Embryonic facial prominence (tissue), 1 donor: ENCODE measurements around the gene KAZN.

Experiments used
- DNase-seq: peaks from one replicate; pipeline ENCODE4 v3.0.0-alpha.2; 2016; ENCODE audit errors: extremely low spot score

Gene KAZN

DNA sequence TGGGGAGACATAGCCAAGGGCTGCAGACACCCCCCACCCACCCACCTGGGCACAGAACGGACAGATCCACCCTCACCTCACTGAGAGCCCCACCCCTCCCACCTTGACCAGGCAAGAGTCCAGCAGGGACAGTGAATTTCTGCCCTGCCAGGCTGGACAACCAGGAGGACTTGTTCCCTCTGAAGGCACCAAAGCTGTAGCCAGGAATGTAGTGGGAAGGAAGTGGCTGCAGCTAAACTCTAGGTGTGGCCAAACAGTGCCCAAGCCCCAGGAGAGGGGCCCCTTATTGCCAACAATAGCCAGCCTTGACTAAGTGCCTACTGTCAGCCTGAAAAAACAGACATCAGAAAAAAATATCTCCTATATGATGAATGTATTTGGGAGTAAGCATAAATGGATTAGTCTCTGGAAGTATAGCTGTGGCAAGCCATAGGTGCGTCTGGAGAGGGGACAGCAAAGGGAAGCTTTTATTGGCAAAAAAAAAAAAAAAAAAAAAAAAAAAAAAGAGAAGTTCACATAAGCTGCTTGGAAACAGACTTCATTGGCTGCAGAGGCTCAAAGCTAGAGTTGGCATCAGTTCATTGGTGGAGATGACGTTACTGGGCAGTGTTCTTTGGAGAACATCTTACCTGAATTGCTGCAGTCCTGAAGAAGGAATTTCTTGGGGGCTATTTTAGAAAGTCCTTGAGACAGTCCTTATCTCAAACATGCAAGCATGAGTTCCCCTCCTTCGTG lies 490.9 kb downstream of the KAZN start:
- DNase-seq, result no peak

DNA sequence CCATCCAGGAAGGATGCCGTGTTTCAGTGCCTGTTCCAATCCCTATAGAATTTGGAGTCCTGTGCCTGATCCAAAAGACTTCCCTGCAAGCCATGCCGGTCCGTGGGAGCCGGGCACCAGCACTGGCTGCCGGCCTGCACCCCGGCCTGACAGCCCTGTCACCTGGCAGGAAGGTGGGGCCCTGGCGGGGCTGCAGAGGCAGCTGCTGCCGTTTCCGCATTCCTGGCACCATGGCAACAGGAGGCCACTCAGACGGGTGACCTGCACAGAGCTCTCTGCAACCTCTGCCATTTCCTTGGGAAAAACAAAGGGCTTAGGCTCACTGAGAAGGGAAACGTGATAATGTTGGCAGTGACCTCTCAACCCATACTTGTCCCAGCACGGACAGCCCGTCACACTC lies 491.9 kb downstream of the KAZN start:
- DNase-seq, result no peak

DNA sequence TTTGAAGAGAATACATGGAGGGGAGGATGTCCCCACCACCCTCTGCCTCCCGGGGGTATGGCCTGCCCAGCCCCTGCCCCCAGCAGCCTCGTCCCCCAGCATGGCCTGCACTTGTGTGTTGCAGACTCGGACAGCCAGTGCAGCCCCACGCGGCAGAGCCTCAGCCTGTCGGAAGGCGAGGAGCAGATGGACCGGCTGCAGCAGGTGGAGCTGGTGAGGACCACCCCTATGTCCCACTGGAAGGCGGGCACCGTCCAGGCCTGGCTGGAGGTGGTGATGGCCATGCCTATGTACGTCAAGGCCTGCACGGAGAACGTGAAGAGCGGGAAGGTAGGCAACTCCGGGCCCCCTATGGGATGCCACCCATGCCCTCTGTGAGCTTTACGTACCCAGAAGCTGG lies 495.6 kb downstream of the KAZN start:
- DNase-seq, result no peak

DNA sequence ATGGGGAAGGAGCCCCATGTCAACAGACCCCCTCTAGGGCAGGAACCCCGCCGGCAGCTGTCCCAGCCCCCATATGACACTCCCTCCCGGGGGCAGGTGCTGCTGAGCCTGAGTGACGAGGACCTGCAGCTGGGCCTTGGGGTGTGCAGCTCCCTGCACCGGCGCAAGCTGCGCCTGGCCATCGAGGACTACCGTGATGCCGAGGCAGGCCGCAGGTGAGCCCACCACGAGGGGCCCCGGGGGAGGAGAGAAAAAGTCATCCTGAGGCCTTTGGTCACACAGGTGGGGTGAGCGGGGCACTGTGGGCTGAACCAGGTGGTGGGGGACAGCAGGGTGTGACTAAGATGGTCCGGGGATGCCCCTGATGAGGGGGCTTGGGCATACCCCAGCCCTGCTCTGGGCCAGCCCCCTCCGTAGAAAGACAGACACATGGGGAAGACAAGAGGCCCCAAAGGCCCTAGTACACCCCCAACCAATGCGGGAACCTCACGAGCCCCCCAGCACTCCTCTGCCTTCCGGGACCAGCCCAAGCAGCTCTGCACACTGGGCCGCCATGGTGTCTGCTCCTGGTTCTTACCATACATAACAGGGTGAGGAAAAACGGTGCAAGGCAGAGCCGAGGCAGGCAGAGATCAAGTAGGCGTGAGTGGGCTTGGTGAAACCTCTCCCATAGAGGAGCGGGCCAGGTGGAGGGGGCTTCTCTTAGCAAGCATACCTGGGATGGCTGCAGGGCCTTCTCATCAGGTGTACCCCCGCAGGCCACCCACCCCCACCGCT lies 496.4 kb downstream of the KAZN start:
- DNase-seq, result no peak

DNA sequence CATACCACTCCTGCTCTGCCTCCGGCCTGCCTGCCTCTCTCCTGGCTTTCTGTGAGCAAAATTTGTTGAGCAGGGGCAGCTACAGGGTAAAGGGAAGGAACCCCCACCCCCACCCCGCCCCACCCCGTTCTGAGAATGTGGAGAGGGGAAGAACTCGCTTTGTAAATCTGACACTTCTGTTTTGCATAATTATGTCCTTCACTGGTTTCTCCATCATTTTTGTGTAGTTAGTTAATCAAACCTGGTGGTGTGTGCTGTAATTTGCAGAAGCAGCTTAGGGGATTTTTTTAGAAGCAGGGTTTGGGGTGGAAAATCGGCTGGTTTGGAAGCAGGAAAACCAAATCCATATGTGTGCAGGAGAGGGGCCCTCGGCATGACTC lies 497.0 kb downstream of the KAZN start:
- no peak for DNase-seq

DNA sequence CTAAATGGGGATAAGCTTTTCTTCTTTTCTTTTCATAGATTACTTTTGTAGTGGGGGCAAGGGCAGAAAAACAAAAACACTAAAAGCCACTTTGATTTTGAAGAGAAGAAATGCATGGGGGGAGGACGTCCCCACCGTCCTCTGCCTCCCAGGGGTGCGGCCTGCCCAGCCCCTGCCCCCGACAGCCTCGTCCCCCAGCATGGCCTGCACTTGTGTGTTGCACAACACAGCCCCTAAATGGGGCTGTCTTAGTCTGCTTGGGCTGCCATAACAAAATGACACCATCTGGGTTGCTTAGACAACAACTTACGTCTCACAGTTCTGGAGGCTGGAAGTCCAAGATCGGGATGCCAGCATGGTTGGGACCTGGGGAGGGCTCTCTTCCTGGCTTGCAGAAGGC lies 497.8 kb downstream of the KAZN start:
- no peak for DNase-seq

DNA sequence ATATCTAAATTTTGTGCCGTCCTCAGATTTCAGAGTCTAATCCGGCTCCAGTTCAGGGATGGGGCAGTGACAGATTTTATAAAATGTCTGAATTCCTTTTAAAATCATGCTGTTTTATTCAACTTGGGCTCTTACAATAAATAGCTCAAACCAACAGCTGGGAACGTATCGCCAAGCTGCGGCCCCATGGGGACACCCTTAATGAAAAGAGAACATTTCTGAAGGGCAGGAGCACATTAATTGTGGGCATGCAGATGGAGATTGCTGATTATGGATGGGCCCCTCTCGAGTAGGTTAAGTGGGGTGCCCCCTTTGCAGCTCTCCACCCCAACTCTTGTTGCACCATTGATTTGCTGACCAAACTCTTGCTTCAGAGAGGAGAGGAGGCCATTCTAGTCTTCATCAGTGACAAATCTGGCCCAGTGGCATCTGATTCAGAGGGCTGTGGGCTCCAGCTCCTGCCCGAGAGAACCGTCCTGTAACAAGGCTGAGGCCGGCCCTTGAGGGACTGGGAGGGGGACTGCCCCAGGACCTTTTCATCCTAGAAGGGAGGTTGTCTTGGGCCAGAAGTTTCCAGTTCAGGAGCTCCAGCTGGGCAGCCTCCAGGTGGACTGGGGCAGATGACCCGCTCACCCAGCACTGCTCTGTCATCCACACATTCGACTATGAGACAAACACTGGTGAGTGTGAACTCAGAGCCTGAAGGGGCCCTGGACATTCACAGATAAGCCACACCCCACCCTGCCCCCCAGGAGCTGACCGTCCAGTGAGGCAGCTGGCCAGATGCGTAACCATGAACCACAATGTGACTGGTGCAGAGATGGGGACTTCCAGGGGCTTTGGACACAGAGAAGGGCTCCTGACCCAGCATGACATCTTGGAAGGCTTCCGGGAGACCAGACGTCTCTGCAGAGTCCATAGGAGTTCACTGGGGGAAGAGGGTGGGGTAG lies 500.0 kb downstream of the KAZN start:
- DNase-seq, result no peak

DNA sequence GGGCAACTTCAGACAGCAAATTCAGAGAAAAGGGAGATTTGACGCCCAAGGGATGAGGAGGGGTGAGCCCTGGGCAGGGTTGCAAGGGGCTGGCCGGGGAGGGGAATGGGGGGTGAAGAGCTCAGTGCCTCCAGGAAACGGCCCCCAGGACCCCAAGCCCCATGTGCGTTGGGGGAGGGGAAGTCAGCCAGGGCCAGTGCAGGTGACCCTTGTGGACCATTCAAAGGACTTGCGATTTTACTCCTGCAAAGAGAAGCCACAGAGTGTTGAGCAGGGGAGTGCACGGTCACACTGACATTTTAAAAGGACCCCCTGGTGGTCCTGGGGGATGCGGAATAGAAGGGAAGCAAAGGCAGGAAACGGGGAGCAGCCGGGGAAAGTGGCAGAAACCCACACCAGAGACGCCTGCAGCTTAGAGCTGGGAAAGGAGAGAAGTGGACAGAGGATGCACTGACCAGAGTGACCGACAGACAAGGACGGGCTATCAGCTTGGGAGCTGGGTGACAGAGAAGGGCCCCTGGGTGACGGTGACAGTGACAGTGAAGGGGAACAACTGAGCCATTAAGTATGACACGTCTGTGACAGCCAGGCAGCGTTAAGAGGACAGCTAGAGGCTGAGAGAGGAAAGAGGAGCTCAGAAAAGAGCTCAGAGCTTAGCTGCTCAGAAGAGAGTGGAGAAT lies 501.1 kb downstream of the KAZN start:
- DNase-seq, result no peak

DNA sequence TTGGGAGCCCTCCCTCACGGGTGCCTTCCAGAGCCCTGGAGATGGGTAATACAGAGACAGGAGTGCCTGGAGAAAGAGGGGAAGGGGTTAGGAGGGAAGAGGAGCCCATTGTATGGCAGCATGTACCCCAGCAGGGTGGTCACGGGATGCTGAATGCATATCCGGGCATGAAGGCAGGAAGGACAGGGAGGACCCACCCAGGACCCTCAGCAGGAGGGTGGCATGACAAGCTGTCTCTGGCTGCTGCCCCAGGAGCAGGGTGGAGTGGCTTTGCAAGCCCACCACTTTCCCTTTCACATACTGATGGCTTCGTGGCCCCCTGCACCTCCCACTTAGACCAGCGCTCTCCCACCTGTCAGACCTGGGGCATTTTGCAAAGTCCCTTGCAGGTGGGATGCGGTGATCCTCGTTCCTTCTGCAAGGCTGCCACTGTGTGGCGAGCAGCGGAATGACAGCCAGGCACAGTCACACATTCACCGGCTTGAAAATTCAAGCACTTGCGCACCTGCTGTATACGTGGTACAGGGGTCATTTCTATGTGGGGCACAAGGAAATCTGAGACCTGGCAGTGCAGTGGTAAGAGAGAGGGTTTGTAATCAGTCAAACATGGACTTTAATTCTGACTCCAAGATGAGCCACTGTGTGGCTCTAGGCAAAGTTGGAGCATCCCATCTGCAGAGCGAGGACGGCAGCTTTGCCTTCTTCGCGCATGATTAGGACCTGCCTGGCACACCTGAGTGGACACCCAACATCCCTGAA lies 501.8 kb downstream of the KAZN start:
- DNase-seq, result no peak

DNA sequence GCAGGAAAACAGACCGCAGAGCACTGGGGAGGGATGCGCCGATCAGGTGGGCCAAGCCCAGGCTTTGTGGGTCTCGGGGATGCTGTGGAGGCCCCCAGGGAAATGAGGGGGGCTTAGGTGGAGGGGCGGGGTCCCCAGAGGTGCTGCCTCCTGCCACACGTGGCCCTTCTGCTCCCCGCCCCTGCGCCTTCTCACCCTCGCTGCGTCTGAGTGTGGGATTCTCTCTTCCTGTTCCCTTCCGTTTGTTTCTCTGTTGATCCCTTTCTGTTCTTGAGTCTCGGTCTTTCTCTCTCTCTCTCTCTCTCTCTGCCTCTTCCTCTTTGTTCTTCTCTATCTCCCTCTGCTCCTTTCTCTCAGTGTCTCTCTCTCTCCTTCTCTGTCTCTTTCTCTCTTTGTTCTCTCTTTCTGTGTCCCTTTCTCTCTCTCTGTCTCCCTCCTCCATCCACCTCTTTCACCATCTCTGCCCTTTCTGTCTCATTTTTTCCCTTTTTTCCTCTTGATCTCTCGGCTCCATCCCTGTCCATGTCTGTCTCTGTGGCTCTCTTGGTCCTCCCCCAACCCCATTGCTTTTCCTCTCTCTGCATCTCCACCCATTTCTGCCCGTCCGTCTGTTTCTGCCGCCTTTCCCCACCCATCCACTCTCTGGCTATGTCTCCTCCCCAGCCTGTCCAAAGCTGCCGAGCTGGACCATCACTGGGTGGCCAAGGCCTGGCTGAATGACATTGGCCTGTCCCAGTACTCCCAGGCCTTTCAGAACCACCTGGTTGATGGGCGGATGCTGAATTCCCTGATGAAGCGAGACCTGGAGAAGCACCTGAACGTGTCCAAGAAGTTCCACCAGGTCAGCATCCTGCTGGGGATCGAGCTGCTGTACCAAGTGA lies 502.6 kb downstream of the KAZN start:
- DNase-seq, result no peak

DNA sequence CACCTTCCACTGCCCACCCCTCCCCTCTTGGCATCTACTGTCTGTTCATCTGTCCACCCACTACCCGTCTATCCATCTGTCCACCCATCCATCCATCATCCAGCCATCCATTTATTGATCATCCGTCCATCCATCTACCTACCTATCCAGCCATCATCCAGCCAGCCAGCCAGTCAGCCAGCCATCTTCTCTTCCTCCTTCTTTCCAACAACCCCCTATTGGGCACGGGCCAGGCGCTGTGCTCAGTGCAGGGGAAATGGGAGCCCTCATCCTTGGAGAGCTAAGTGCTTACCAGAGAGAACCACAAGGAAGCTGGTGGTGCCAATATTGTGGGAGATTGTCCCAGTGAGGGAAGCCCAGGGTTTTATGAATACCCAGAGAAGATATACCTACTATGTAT lies 503.3 kb downstream of the KAZN start:
- DNase-seq, result no peak

DNA sequence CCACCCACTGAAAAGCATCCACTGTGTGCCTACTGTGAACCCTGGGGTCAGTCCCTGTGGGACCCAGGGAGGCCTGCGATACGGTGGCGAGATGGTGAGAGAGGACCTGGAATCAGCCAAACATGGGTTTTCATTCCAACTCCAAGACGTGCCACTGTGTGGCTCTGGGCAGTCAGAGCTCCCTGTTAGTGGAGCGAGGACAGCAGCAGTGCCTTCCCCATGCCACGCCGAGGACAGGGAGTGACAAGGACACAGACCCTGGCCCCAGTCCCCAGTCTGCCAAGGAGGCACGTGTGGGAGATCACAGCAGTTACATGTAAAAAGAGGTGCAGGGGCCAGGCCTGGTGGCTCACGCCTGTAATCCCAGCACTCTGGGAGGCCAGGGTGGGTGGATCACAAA lies 504.2 kb downstream of the KAZN start:
- DNase-seq, result no peak

DNA sequence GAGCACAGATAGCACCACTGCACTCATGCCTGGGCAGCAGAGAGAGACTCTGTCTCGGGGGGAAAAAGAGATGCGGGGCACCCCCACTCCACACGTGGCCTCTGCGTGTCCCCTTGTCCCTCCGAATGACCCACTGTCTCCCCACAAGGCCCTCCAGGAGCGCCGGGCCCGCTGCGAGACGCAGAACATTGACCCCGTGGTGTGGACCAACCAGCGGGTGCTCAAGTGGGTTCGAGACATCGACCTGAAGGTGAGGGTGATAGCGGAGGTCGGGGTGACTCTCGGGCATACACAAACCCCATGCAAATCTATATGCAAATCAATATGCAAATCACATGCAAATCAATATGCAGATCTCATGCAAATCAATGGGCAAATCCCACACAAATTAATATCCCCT lies 504.7 kb downstream of the KAZN start:
- DNase-seq, result no peak

DNA sequence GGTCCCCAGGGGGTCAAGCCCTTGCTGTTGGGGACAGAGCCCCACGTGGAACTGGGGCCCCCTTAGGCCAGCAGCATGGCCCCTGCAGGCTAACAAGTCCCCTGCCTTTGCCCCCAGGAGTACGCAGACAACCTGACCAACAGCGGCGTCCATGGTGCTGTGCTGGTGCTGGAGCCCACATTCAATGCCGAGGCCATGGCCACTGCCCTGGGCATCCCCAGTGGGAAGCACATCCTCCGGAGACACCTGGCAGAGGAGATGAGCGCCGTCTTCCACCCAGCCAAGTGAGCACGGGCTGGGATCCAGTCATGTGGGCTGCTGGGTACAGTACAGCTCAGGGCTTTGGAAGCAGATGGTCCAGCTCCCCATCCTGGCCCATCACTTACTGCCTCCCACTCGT lies 505.4 kb downstream of the KAZN start:
- no peak for DNase-seq

DNA sequence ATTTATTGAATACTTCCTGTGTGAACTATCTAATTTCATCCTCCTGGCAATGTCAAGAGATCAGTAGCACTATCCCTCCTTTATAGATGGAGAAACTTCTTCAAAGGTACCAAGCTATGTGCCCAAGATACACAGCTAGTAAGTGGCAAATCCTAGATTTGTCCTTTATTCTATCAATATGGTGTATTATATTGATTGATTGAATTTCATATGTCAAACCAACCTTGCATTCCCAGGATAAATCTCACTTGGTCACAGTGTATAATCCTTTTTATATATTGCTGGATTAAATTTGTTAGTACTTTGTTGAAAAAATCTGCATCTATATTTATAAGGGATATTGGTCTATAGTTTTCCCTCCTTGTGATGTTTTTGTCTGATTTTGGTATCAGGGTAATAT lies 506.3 kb downstream of the KAZN start:
- DNase-seq, result no peak

DNA sequence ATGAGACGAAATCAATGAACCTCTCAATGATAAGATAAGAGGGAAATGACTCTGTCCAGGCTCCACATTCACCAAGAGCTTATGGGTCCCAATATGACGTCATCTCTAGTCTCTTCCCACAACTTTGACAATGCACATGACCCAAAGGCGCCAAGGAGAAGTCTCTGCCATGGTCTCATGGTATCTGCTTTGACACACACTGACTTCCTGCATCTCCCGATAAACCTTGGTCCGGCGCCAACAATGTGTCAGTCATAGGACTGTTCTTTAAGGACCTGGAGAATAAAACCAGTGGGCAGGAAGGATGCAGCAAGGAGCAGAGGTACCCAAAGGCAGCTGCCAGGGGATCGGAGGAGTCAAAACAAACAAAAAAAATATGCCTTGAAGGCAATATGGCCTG lies 508.1 kb downstream of the KAZN start:
- no peak for DNase-seq

DNA sequence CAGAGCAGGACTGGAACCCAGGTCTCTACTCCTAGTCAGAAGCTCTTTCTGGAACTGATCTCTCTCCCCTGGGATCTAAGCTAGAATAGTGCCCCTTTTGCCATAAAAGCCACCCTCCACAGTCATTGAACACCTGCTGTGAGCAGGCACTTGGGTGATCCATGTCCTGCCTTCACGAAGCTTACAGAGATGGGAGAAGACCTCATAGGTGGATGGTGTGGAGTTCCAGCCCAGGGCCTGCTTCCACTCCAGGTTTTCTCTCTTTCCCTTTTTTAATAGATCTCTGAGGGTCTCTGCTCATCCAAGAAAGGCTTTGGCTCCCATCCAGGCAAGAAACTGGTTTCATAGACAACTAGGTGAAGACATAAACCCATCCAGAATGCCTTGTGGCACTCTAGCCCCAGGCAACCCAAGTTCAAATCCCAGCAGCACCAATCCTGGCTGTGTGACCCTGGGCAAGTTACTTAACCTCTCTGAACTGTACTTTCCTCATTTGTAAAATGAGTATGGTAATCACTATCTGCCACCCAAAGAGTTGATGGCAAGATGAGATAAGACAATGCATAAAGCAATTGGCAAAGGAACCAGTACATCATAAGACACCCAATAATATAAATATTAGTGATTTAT lies 508.7 kb downstream of the KAZN start:
- DNase-seq, result no peak

DNA sequence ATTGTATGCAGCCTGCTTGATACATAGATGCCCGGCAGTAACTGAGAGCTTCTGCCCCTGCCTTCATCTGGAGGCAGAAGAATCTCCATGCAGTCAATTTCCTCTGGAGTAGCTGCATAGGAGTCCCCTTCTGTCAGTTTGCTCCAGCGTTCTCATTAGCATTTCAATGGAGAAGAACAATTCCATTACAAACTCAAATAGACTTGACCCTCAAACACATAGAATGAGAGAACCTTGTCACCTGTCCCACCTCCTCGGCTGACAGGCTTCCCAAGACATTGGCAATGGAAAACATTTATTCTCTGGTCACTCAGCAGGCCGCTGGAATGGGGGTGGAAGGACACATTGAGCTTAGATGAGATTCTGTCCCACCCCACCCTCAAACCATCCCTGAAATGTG lies 509.4 kb downstream of the KAZN start:
- no peak for DNase-seq

DNA sequence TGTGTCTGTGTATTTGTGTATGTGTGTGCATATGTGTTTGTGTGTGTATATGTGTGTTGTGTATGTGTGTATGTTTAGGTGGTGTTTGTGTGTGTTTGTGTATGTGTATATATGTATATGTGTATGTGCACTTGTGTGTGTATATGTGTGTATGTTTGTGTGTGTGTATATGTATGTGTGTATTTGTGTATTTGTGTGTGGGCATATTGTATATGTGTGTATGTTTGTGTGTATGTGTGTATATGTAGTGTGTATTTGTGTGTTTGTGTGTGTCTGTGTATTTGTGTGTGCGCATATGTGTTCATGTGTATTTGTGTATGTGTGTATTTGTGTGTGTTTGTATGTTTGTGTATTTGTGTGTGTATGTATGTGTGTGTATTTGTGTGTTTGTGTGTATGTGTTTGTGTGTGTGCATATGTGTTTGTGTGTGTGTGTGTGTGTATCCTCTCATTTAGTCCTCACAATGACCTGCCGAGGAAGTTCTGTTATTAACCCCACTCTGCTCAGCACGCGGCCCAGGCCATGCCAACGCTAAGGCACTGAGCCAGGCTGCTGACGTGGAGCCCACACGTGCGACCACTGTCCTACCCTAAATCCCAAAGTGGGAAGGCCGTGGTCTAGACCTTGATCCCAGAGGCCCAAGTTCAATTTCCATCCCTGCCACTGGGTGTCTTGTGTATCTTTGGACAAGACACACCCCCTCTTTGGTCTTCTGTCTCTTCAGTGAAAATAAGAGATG lies 511.8 kb downstream of the KAZN start:
- DNase-seq, result no peak
